Activated T-cell treated with anti-CD3 and anti-CD28 coated beads, Interleukin-2, amount 50 U/mL, for 4 hours (primary cell): Measurements from ENCODE around the gene CDC123. TPM values are rescaled to one million over a fixed set of nuclear protein-coding genes. Genes with fewer than 3 reads are reported as not detected.

Experiments used
- ATAC-seq, 2 donors: fragments of 200-7000 bp; cut with Tn5 transposase; one replicate each; pipeline ENCODE4 v1.10.0; 2021
- DNase-seq: peaks from one replicate; pipeline ENCODE4 v3.0.0-alpha.2; 2020
- H3K27me3 Mint-ChIP-seq: one replicate; pipeline ENCODE4 v1.8.0; 2021; ENCODE audit warnings: low read depth, mixed read lengths
- H3K36me3 Mint-ChIP-seq: one replicate; pipeline ENCODE4 v1.8.0; 2022; ENCODE audit warnings: mixed read lengths; ENCODE audit not compliant: insufficient read depth
- H3K4me1 Mint-ChIP-seq: one replicate; pipeline ENCODE4 v1.8.0; 2021; ENCODE audit warnings: low read depth, mixed read lengths
- H3K4me3 Mint-ChIP-seq: one replicate; pipeline ENCODE4 v1.8.0; 2021; ENCODE audit warnings: mild to moderate bottlenecking, moderate library complexity, mixed read lengths
- H3K9me3 Mint-ChIP-seq: one replicate; pipeline ENCODE4 v1.8.0; 2021; ENCODE audit warnings: mixed read lengths
- total RNA-seq, 3 donors: library from RNA; stranded (reverse); gene quantifications; one replicate each; pipeline ENCODE4 v1.2.1, GENCODE V29; 2021

Gene CDC123
- total RNA-seq, 3 donors from 2014 or later, result 155 to 187 (median 158) TPM

DNA sequence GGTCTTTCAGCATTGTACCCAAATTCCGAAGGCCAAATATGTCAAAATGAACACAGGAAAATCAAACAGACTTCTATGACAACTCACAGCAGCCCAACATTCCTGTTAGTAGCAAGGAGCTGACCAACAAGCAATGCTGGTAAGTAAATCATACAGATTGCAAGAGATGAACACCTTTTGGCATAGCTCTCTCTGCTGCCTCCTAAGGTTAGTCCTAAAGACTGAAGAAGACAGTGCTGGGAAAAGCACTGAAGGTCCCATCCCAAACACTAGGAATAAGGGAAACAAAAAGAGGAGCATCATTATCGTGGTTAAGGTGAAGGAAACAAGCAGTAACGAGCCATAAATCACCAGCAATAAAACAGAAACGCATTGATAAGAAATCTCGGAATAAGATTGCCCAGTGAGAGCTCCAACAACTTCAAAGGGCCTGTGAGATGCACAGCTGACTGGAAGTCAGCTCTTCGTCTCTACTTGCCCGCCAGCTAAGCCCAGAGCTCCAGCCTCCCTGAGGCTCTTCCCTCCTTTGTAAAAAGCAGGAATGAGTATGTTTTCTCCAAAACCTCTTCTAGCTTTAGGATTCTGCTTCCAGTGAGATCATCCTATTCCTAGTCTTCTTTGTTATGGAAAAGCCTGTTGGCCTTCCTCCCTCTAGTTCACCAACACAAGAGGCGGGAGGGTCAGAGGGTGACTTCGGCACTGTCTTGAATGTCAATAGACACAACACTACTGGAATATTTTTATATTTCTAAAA, 15.6 kb upstream of the CDC123 start:
- Mint-ChIP-seq H3K9me3 (no peaks in the 10 kb centered on the region), H3K4me1 (peaks cover 24% of the 10 kb centered on the region), H3K36me3 (peaks cover 15% of the 10 kb centered on the region), H3K4me3 (no peak overlapping the region), H3K27me3 (no peaks in the 10 kb centered on the region)
- DNase-seq, result no peak
- ATAC-seq, result no peak

DNA sequence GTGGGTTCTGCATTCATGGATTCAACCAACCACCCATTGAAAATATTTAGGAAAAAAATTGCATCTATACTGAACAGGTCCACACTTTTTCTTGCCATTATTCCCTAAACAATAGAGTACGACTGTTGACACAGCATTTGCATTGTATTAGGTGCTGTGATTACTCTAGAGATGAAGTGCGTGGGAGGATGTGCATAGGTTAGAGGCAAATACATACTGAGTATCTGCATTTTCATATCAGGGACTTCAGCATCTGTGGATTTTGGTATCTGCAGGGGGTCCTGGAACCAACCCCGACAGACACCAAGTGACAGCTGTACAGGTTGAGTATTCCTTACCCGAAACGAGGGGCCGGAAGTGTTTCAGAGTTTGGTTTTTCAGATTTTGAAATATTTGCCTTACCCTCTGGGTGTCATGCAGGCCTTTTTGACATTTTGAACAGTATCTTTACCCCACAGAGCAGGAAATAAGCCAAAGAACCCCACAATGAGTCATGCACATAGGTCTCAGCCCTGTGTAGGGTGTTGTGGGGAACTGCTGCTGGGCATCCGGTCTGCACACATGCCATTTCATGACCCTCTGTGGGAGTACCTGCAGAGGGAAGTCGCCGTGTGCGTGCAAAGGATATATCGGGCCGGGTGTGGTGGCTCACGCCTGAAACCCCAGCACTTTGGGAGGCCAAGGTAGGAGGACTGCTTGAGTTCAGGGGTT, 14.8 kb upstream of the CDC123 start:
- peak; percentile 62 for DNase-seq
- Mint-ChIP-seq H3K27me3 (no peaks in the 10 kb centered on the region), H3K4me3 (no peak overlapping the region), H3K36me3 (peaks cover 20% of the 10 kb centered on the region), H3K4me1 (peaks cover 29% of the 10 kb centered on the region), H3K9me3 (no peaks in the 10 kb centered on the region)
- ATAC-seq, result peak; percentile 98 to 99

DNA sequence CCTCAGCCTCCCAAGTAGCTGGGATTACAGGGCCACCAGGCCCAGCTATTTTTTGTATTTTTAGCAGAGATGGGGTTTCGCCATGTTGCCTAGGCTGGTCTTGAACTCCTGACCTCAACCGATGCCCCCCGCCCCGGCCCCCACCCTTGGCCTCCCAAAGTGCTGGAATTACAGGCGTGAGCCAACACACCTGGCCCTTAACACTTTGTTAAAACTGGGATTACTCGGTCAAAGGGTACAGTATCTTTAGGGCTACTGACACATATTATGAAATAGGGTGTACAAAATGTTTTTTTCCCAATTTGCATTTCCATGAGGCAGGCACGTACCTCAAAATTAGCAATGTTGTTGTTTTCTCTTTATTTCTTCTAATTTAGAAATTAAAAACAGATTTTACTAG, 11.8 kb upstream of the CDC123 start:
- no peaks in the 10 kb centered on the region for H3K27me3 Mint-ChIP-seq
- ATAC-seq, result no peak
- no peak overlapping the region for H3K4me3 Mint-ChIP-seq
- peaks cover 39% of the 10 kb centered on the region for H3K4me1 Mint-ChIP-seq
- peaks cover 29% of the 10 kb centered on the region for H3K36me3 Mint-ChIP-seq
- DNase-seq, result no peak
- H3K9me3 Mint-ChIP-seq, result no peaks in the 10 kb centered on the region

DNA sequence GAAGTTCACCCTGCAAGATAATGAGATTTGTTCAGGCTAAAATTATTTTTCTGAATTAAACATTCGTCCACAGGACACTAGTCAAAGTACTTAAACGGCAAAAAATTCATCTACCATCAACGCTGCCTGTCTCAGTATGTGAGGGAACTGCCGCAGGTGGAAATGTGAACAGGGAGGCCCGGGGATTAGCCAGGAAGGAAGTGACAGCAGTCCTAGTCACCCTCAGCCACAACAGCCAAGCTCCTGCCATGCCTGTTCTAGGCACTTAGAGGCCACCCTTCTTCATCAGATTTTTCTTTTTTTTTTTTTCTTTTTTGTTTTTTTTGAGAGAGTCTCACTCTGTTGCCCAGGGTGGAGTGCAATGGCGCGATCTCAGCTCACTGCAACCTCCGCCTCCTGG, 9.7 kb upstream of the CDC123 start:
- H3K4me3 Mint-ChIP-seq, result no peak overlapping the region
- H3K9me3 Mint-ChIP-seq, result no peaks in the 10 kb centered on the region
- DNase-seq (no peak), ATAC-seq (peak; percentile 47 to 60)
- peaks cover 27% of the 10 kb centered on the region for H3K4me1 Mint-ChIP-seq
- H3K36me3 Mint-ChIP-seq, result peaks cover 35% of the 10 kb centered on the region
- H3K27me3 Mint-ChIP-seq, result no peaks in the 10 kb centered on the region

DNA sequence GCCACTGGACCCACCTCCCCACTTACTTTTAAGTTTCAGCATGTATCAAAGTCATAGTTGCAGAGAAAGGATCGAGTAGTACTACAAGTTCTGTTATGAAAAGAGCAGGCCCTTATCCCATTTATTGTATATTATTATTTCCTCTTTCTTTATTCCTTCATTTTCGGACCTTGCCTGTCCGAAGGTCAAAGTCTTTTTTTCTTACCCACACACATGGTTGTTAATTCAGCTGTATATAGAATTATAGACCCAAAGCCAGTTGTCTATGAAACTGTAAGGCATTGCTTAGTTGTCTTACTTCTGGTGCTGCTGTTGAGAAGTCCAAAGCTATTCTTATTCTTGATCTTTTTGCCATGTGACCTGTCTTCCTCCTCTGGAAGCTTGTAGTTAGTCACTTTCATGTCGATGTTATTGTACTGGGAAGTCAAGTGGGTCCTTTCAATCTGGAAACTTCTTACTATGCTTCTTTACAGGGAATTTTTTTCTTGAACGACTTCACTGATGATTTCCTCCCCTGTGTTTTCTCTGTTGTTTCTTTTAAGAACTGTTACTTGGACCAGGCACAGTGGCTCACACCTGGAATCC, 8.6 kb upstream of the CDC123 start:
- H3K27me3 Mint-ChIP-seq, result no peaks in the 10 kb centered on the region
- no peak for DNase-seq
- no peak for ATAC-seq
- no peak overlapping the region for H3K4me3 Mint-ChIP-seq
- no peaks in the 10 kb centered on the region for H3K9me3 Mint-ChIP-seq
- peaks cover 29% of the 10 kb centered on the region for H3K4me1 Mint-ChIP-seq
- H3K36me3 Mint-ChIP-seq, result peaks cover 40% of the 10 kb centered on the region

DNA sequence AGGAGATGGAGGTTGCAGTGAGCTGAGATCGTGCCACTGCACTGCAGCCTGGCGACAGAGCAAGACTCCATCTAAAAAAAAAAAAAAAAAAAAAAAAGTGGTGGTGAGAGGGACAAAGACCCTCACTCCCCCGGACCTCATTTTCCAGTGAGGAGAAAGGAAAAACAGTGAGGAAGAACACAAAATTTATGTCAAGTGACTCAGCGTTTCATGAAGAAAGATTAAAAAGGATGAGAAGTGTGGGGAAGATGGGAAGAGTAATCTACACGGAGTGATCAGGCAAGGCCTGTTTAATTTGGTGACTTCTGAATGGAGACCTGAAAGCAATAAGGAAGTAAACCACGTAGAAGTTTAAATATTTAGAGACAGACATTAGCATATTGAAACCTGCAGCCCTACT, 7.3 kb upstream of the CDC123 start:
- Mint-ChIP-seq H3K27me3 (no peaks in the 10 kb centered on the region), H3K9me3 (no peaks in the 10 kb centered on the region), H3K4me1 (peaks cover 33% of the 10 kb centered on the region), H3K36me3 (peaks cover 39% of the 10 kb centered on the region), H3K4me3 (no peak overlapping the region)
- DNase-seq (no peak), ATAC-seq (no peak)

DNA sequence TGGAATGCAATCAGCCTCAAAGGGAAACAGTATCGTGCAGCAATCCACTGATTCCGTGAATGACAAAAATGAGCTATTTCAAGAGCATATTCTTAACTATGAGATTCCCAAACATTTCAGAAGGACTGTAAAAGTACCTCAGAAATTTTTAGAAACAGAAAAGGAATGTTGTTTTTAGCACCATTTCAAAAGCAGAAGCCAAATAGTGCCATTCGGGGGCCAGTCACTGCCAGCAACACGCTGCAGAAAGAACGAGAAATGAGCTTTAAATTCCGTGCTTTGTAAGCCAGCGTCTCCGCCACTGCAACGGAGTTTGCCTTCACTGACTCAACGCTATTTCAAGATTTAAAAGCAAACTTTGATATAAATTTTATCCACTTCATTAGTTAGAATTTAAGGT, 6.6 kb upstream of the CDC123 start:
- DNase-seq (no peak), ATAC-seq (no peak)
- Mint-ChIP-seq H3K36me3 (peaks cover 42% of the 10 kb centered on the region), H3K9me3 (no peaks in the 10 kb centered on the region), H3K4me1 (peaks cover 38% of the 10 kb centered on the region), H3K27me3 (no peaks in the 10 kb centered on the region), H3K4me3 (no peak overlapping the region)

DNA sequence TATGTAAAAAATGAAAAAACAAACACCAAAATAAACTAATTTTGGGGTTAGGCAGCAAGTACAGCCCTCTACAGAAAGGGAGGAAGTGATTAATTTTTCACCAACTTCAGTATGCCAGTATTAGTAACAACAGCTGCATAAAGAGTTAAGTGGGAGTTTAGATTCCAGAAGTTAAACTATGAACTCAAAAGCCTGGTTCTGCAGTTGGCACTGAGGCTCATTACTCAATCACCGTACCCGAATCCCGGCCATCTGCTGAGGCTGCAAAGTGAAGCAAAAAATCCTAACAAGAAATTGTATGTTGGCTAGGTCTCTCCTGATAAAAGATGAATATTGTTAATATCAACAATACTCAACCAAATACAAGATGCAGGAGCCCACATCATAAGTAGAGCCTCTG, 4.3 kb upstream of the CDC123 start:
- peaks cover 33% of the 10 kb centered on the region for H3K36me3 Mint-ChIP-seq
- no peaks in the 10 kb centered on the region for H3K9me3 Mint-ChIP-seq
- DNase-seq (no peak), ATAC-seq (no peak)
- H3K4me3 Mint-ChIP-seq, result no peak overlapping the region
- peaks cover 44% of the 10 kb centered on the region for H3K4me1 Mint-ChIP-seq
- H3K27me3 Mint-ChIP-seq, result no peaks in the 10 kb centered on the region

DNA sequence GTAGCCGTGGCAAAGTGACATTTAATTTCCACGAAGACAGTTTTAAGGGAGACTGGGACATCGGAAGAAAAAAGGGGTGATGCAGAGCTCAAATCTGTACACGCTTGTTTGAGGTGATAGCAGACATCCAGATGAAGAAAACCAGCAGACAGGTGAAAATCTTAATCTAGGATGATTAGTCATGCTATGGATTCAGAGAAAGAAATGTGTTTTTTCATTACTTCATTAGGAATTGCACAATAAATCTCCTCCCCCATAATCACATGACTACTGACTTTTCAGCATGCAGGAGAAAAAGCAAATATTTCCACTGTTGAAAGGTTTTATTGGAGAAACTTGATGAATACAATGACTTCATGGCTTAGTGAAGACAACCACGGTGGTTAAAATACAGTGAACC, 2.8 kb upstream of the CDC123 start:
- peaks cover 23% of the 10 kb centered on the region for H3K36me3 Mint-ChIP-seq
- H3K4me3 Mint-ChIP-seq, result peak overlapping the region; percentile 32
- H3K27me3 Mint-ChIP-seq, result no peaks in the 10 kb centered on the region
- no peaks in the 10 kb centered on the region for H3K9me3 Mint-ChIP-seq
- ATAC-seq, result no peak
- no peak for DNase-seq
- H3K4me1 Mint-ChIP-seq, result peaks cover 44% of the 10 kb centered on the region

DNA sequence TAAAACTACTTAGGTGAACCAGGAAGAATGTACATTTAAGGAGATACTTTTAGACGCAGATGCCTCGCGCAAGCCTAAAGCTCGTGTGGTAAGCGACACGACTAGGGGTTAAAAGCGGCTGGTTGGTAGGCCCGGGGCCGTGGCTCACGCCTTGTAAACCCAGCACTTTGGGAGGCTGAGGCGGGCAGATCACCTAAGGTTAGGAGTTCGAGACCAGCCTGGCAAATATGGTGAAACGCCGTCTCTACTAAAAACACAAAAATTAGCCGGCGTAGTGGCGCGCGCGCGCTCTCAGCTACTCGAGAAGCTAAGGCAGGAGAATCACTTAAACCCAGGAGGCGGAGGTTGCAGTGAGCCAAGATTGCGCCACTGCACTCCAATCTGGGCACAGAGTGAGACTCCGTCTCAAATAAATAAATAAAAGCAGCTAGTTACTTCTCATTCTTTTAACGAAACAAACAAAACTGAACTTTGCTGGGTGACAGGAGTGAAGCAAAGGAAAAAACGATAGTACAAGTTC, 1.2 kb upstream of the CDC123 start:
- Mint-ChIP-seq H3K36me3 (peaks cover 30% of the 10 kb centered on the region), H3K27me3 (no peaks in the 10 kb centered on the region), H3K4me3 (peak overlapping the region; percentile 97), H3K9me3 (no peaks in the 10 kb centered on the region), H3K4me1 (peaks cover 58% of the 10 kb centered on the region)
- peak; percentile 11 for DNase-seq
- ATAC-seq, result no peak

DNA sequence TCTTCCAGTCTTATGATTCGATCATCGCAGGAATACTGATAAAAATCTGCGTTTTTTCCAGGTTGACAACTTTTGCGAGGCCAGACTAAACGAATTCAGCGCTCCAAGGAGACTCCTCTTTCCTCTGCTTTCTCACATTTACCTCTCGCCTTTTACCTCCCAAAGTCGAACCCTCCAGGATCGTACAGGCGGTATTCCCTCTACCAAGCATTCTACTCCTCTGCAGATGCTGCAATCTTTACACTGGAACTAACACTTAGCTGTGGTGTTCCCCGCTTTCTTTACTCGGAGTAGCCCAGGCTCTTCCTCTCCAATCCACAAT, 746 bp upstream of the CDC123 start:
- Mint-ChIP-seq H3K36me3 (peaks cover 27% of the 10 kb centered on the region), H3K4me1 (peaks cover 56% of the 10 kb centered on the region), H3K9me3 (no peaks in the 10 kb centered on the region), H3K4me3 (peak overlapping the region; percentile 97), H3K27me3 (no peaks in the 10 kb centered on the region)
- ATAC-seq (peak; percentile 8 to 9), DNase-seq (no peak)

DNA sequence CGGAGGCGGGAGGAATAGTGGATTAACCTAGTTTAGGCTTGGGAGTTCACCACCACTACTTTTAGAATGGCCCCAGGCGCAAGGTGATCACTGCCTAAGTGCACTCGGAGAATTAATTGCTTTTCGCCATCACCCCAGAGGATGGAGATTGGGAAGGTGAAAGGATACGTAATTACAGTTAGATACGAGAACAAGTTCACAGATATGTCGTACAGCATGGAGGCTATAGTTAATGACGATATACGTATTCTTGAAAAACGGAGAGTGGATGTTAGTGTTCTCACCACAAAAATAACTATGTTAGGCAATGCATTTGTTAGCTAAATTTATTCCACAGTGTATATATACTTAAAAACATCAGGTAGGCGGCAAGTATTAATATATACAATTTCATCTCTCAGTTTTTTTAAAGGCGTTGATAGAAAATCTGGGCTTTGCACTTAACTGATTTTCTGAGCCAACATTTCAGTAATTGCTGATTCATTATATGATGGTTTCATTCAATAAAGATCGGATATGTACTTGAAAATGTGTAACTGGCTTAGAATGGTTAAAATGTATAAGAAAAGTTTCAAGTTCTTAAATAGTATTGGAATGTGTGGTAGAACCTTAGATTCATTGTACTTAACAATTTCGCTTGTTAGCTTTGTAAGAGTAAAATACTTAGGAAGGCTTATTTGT, 683 bp downstream of the CDC123 start:
- peaks cover 57% of the 10 kb centered on the region for H3K4me1 Mint-ChIP-seq
- DNase-seq, result no peak
- peak overlapping the region; percentile 97 for H3K4me3 Mint-ChIP-seq
- H3K36me3 Mint-ChIP-seq, result peaks cover 31% of the 10 kb centered on the region
- peak in 1 of 2 donors; percentile 0 for ATAC-seq
- no peaks in the 10 kb centered on the region for H3K27me3 Mint-ChIP-seq
- no peaks in the 10 kb centered on the region for H3K9me3 Mint-ChIP-seq

DNA sequence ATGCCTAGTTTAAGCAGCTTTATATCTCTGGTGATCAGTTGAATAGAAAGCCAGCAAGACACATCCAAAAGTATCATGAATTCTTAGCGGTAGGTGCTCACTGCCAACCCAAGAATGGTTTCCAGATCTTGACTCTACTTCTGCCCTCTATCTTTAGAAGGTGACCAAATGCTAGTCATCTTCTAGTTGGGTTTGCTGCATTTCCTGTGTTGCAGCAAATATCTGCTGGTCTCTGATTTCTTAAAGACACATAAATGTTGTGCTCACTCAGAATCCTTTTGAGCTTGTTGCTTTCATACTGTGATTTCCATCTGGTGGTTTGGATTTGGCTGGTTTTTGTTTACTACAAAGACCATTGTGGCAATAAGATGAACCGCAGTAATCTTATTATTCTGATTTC, 2.2 kb downstream of the CDC123 start:
- ATAC-seq, result no peak
- DNase-seq, result no peak
- H3K9me3 Mint-ChIP-seq, result no peaks in the 10 kb centered on the region
- H3K36me3 Mint-ChIP-seq, result peaks cover 27% of the 10 kb centered on the region
- H3K4me3 Mint-ChIP-seq, result peak overlapping the region; percentile 69
- peaks cover 55% of the 10 kb centered on the region for H3K4me1 Mint-ChIP-seq
- no peaks in the 10 kb centered on the region for H3K27me3 Mint-ChIP-seq

DNA sequence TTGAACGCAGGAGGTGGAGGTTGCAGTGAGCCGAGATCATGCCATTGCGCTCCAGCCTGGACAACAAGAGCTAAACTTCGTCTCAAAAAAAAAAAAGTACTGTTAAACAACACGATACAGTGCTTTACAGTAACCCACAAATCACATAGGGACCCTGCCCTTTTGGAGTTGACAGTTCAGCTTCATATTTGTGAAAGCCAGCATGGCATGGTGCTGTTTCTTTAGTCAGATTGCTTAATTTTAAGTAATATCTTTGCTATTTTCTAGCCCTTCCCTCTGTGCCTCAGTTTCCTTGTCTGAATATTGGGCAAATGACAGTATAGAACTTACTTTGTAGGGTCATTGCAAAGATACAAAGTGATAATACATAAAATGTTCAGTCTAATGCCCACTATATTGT, 4.9 kb downstream of the CDC123 start:
- no peaks in the 10 kb centered on the region for H3K9me3 Mint-ChIP-seq
- ATAC-seq (no peak), DNase-seq (no peak)
- peaks cover 50% of the 10 kb centered on the region for H3K4me1 Mint-ChIP-seq
- H3K36me3 Mint-ChIP-seq, result peaks cover 30% of the 10 kb centered on the region
- no peaks in the 10 kb centered on the region for H3K27me3 Mint-ChIP-seq
- H3K4me3 Mint-ChIP-seq, result no peak overlapping the region
